PC-3 (cell line): ENCODE measurements around the gene ZNF777.

Experiments used
- CTCF ChIP-seq: fragments of 300-600 bp; sonication (generic); conservative IDR thresholded peaks from 2 replicates; pipeline ENCODE4 v1.5.1; 2017; ENCODE audit warnings: antibody characterized with exemption, low read depth, mild to moderate bottlenecking, low read length
- EZH2 ChIP-seq: fragments of 300-600 bp; sonication (generic); IDR thresholded peaks from one replicate; pipeline ENCODE4 v1.6.1; 2017; ENCODE audit warnings: antibody characterized with exemption, mild to moderate bottlenecking, low read length; ENCODE audit not compliant: unreplicated experiment

- no peak for TF ChIP-seq CTCF
- TF ChIP-seq EZH2 = no peak
Measured at GRCh38 chr7:149430192-149430591, 30.7 kb downstream of the ZNF777 start.
